H9 (cell line): ENCODE measurements around the gene ZSCAN30. TPM values are rescaled to one million over a fixed set of nuclear protein-coding genes. Genes with fewer than 3 reads are reported as not detected.

Experiments used
- DNase-seq: peaks from one replicate; pipeline ENCODE4 v3.0.0-alpha.2; 2017
- H2AFZ ChIP-seq: one replicate; pipeline ENCODE4 v1.6.1; 2013; ENCODE audit warnings: mild to moderate bottlenecking, low read length, control low read depth, moderate library complexity
- H2AK5ac ChIP-seq: 2 replicates; pipeline ENCODE4 v1.6.1; 2013; ENCODE audit warnings: low read length, control low read depth, mixed read lengths; ENCODE audit not compliant: insufficient read length
- H2BK120ac ChIP-seq: one replicate; pipeline ENCODE4 v1.6.1; 2013; ENCODE audit warnings: low read depth, mild to moderate bottlenecking, low read length, control low read depth, inconsistent platforms; ENCODE audit not compliant: poor library complexity, severe bottlenecking
- H2BK12ac ChIP-seq: 2 replicates; pipeline ENCODE4 v1.6.1; 2013; ENCODE audit warnings: low read length, control low read depth, mixed read lengths, low read depth; ENCODE audit not compliant: insufficient read length
- H2BK15ac ChIP-seq: 2 replicates; pipeline ENCODE4 v1.6.1; 2013; ENCODE audit warnings: low read depth, low read length, control low read depth
- H2BK20ac ChIP-seq: one replicate; pipeline ENCODE4 v1.6.1; 2013; ENCODE audit warnings: low read depth, mild to moderate bottlenecking, low read length, control low read depth, inconsistent platforms; ENCODE audit not compliant: poor library complexity, severe bottlenecking
- H2BK5ac ChIP-seq: 2 replicates; pipeline ENCODE4 v1.6.1; 2013; ENCODE audit warnings: low read length, control low read depth, mixed read lengths; ENCODE audit not compliant: insufficient read length
- H3K14ac ChIP-seq: 2 replicates; pipeline ENCODE4 v1.6.1; 2013; ENCODE audit warnings: low read length, control low read depth; ENCODE audit not compliant: insufficient read depth
- H3K18ac ChIP-seq: 2 replicates; pipeline ENCODE4 v1.6.1; 2013; ENCODE audit warnings: low read depth, mild to moderate bottlenecking, mixed read lengths, low read length, control low read depth; ENCODE audit not compliant: insufficient read length
- H3K23ac ChIP-seq: 2 replicates; pipeline ENCODE4 v1.6.1; 2013; ENCODE audit warnings: low read length, control low read depth, mixed read lengths, low read depth; ENCODE audit not compliant: insufficient read length
- H3K23me2 ChIP-seq: 2 replicates; pipeline ENCODE4 v1.6.1; 2013; ENCODE audit warnings: low read depth, mild to moderate bottlenecking, mixed read lengths, low read length, control low read depth; ENCODE audit not compliant: insufficient read length, poor library complexity, severe bottlenecking
- H3K27ac ChIP-seq: 2 replicates; pipeline ENCODE4 v1.5.1; 2013; ENCODE audit warnings: low read length, control low read depth, mixed read lengths, low read depth; ENCODE audit not compliant: insufficient read length
- H3K27me3 ChIP-seq: 2 replicates; pipeline ENCODE4 v1.6.1; 2013; ENCODE audit warnings: low read length, control low read depth, inconsistent platforms; ENCODE audit not compliant: insufficient read depth
- H3K4ac ChIP-seq: 2 replicates; pipeline ENCODE4 v1.6.1; 2013; ENCODE audit warnings: low read depth, mild to moderate bottlenecking, control low read depth, inconsistent platforms, low read length, moderate library complexity
- H3K4me1 ChIP-seq: 2 replicates; pipeline ENCODE4 v1.6.1; 2013; ENCODE audit warnings: low read length, control low read depth, inconsistent platforms; ENCODE audit not compliant: insufficient read depth
- H3K4me2 ChIP-seq: 2 replicates; pipeline ENCODE4 v1.6.1; 2013; ENCODE audit warnings: low read length, control low read depth, mixed read lengths; ENCODE audit not compliant: insufficient read length, insufficient read depth
- H3K56ac ChIP-seq: 2 replicates; pipeline ENCODE4 v1.6.1; 2013; ENCODE audit warnings: low read depth, mild to moderate bottlenecking, mixed read lengths, low read length, control low read depth; ENCODE audit not compliant: insufficient read length
- H3K79me1 ChIP-seq: 2 replicates; pipeline ENCODE4 v1.6.1; 2013; ENCODE audit warnings: low read depth, mild to moderate bottlenecking, moderate library complexity, low read length, control low read depth, inconsistent platforms; ENCODE audit not compliant: insufficient read depth, poor library complexity, severe bottlenecking
- H3K79me2 ChIP-seq: 2 replicates; pipeline ENCODE4 v1.6.1; 2013; ENCODE audit warnings: low read length, control low read depth, inconsistent platforms; ENCODE audit not compliant: insufficient read depth
- H3K9ac ChIP-seq: 2 replicates; pipeline ENCODE4 v1.6.1; 2013; ENCODE audit warnings: low read length, control low read depth, mixed read lengths; ENCODE audit not compliant: insufficient read length; ENCODE audit errors: extremely low read depth
- H3K9me3 ChIP-seq: one replicate; pipeline ENCODE4 v1.6.1; 2013; ENCODE audit warnings: low read depth, low read length, inconsistent platforms; ENCODE audit not compliant: control insufficient read depth
- H3T11ph ChIP-seq: one replicate; pipeline ENCODE4 v1.6.1; 2013; ENCODE audit warnings: mild to moderate bottlenecking, low read length, control low read depth, inconsistent platforms
- H4K20me1 ChIP-seq: one replicate; pipeline ENCODE4 v1.6.1; 2013; ENCODE audit not compliant: control insufficient read depth, insufficient read length, insufficient read depth
- H4K5ac ChIP-seq: 2 replicates; pipeline ENCODE4 v1.6.1; 2013; ENCODE audit warnings: low read depth, mild to moderate bottlenecking, mixed read lengths, low read length, control low read depth; ENCODE audit not compliant: insufficient read length
- H4K8ac ChIP-seq: replicated peaks from 2 replicates; pipeline ENCODE4 v1.6.1; 2013; ENCODE audit warnings: low read length, control low read depth, mixed read lengths, low read depth; ENCODE audit not compliant: insufficient read length
- H4K91ac ChIP-seq: 2 replicates; pipeline ENCODE4 v1.6.1; 2013; ENCODE audit warnings: low read depth, mild to moderate bottlenecking, moderate library complexity, mixed read lengths, low read length, control low read depth; ENCODE audit not compliant: insufficient read length
- H3K27ac Mint-ChIP-seq, 3 experiments: 2 replicates in 2 of 3; 3 replicates in 1 of 3; pipeline ENCODE4 v1.8.0; 2020 to 2021; ENCODE audit warnings: mixed read lengths in 3 of 3, mild to moderate bottlenecking in 1 of 3, moderate library complexity in 1 of 3
- H3K27me3 Mint-ChIP-seq: 2 replicates; pipeline ENCODE4 v1.8.0; 2021; ENCODE audit warnings: low read depth, mild to moderate bottlenecking, moderate library complexity, mixed read lengths
- H3K36me3 Mint-ChIP-seq, 3 experiments: 2 replicates in 2 of 3; 3 replicates in 1 of 3; pipeline ENCODE4 v1.8.0; 2020 to 2021; ENCODE audit warnings: low read depth in 3 of 3, mixed read lengths in 3 of 3; ENCODE audit not compliant: insufficient read depth in 1 of 3
- H3K4me1 Mint-ChIP-seq, 2 experiments: 2 replicates each; pipeline ENCODE4 v1.8.0; 2020; ENCODE audit warnings: mixed read lengths in 2 of 2
- H3K4me3 Mint-ChIP-seq, 2 experiments: 2 replicates in 1 of 2; 3 replicates in 1 of 2; pipeline ENCODE4 v1.8.0; 2020 to 2021; ENCODE audit warnings: mild to moderate bottlenecking in 2 of 2, mixed read lengths in 2 of 2, moderate library complexity in 1 of 2
- H3K9me3 Mint-ChIP-seq, 2 experiments: 2 replicates in 1 of 2; 3 replicates in 1 of 2; pipeline ENCODE4 v1.8.0; 2020; ENCODE audit warnings: mild to moderate bottlenecking in 2 of 2, mixed read lengths in 2 of 2, moderate library complexity in 1 of 2
- CTCF ChIP-seq: fragments of 200-600 bp; sonication (generic); conservative IDR thresholded peaks from 3 replicates; pipeline ENCODE4 v1.8.0; 2021; ENCODE audit warnings: antibody characterized with exemption, mild to moderate bottlenecking
- WGBS: extraction: QIAGEN DNeasy Blood & Tissue Kit; methylation state at CpG from one replicate; pipeline ENCODE4 v1.1.7; 2013; ENCODE audit warnings: missing lambda C conversion rate, low lambda C conversion rate, mixed read lengths; ENCODE audit not compliant: insufficient read length; ENCODE audit errors: extremely low coverage; 5-methylcytosine and 5-hydroxymethylcytosine counted together
- total RNA-seq: library from RNA; stranded (reverse); gene quantifications from 2 replicates; pipeline ENCODE4 v1.2.1, GENCODE V29; 2021

The ZSCAN30 gene
- total RNA-seq, 1 experiment from 2014 or later, result 11.6 TPM

GRCh38 chr18:35276267-35276666 is 13.8 kb downstream of the ZSCAN30 start:
- Histone ChIP-seq H2AFZ (no peak overlapping the region), H3T11ph (no peak overlapping the region), H3K27me3 (no peaks in the 10 kb centered on the region), H3K14ac (no peak overlapping the region), H2AK5ac (no peak overlapping the region), H3K79me1 (no peaks in the 10 kb centered on the region), H4K20me1 (no peaks in the 10 kb centered on the region), H3K56ac (no peak overlapping the region), H3K18ac (no peak overlapping the region), H2BK12ac (no peak overlapping the region), H3K4me2 (no peak overlapping the region), H2BK15ac (no peak overlapping the region), H3K4ac (no peak overlapping the region), H3K79me2 (no peaks in the 10 kb centered on the region), H3K9me3 (peaks cover 20% of the 10 kb centered on the region), H2BK20ac (no peak overlapping the region), H2BK120ac (no peak overlapping the region), H3K23me2 (no peaks in the 10 kb centered on the region), H3K9ac (no peak overlapping the region), H3K23ac (no peak overlapping the region), H4K91ac (no peak overlapping the region), H4K8ac (no peak overlapping the region), H4K5ac (no peak overlapping the region), H3K4me1 (no peaks in the 10 kb centered on the region), H3K27ac (no peak overlapping the region), H2BK5ac (no peak overlapping the region)
- H3K4me3 Mint-ChIP-seq, result no peak overlapping the region
- peaks cover 47 to 51% of the 10 kb centered on the region in 2 experiments for H3K9me3 Mint-ChIP-seq
- TF ChIP-seq CTCF, result no peak
- DNase-seq, result no peak
- no peaks in the 10 kb centered on the region; the same call in 1 of the 2 replicates for H3K27me3 Mint-ChIP-seq
- peaks cover 21 to 32% (median 28%) of the 10 kb centered on the region in 3 experiments for H3K36me3 Mint-ChIP-seq
- WGBS, result no CpG with 5 or more reads among the region's 3 CpGs
- no peaks in the 10 kb centered on the region for H3K4me1 Mint-ChIP-seq
- no peak overlapping the region for H3K27ac Mint-ChIP-seq
